Lower leg skin (tissue), 3 donors: ENCODE results near the gene ZNF716.

ENCODE experiments used
- CTCF ChIP-seq, 3 donors: fragments of 450-650 bp; IDR thresholded peaks; one replicate each; pipeline ENCODE4 v1.5.1; 2016; ENCODE audit warnings: antibody characterized with exemption in 3 of 3, mild to moderate bottlenecking in 3 of 3, moderate library complexity in 2 of 3
- POLR2A ChIP-seq, 2 donors: fragments of 450-650 bp; IDR thresholded peaks; one replicate each; pipeline ENCODE4 v1.6.1; 2016 to 2017; ENCODE audit warnings: antibody characterized with exemption in 2 of 2, mild to moderate bottlenecking in 1 of 2, moderate library complexity in 1 of 2

- TF ChIP-seq CTCF (IDR thresholded peaks at IDR 0.05) = no peak
- no peak for TF ChIP-seq POLR2A (IDR thresholded peaks at IDR 0.05)
Observed at GRCh38 chr7:57404343-57404966, 45.5 kb upstream of the ZNF716 start.
